GM21737 (cell line): Measurements from ENCODE around the gene CLHC1.
A peak's percentile ranks its signal among the peaks of the same experiment; 100 is the strongest.
"Not testable (repeated sequence)": the region's sequence is repeated elsewhere in the genome, so short reads cannot be mapped to it uniquely, and the experiment has no call there.

Experiments used
- ATAC-seq: cut with Tn5 transposase; IDR thresholded peaks from one replicate; pipeline ENCODE4 v1.9.1; 2021; ENCODE audit warnings: mild to moderate bottlenecking, moderate library complexity; ENCODE audit not compliant: unreplicated experiment

The CLHC1 gene

GRCh38 chr2:55138014-55138881, 93.8 kb downstream of the CLHC1 start:
- ATAC-seq: no peak

GRCh38 chr2:55137024-55137958, 94.8 kb downstream of the CLHC1 start:
- ATAC-seq: no peak

- no peak for ATAC-seq
Measured at GRCh38 chr2:55136138-55136541, 96.0 kb downstream of the CLHC1 start.

- ATAC-seq: no peak
Measured at GRCh38 chr2:55135491-55135890, 96.6 kb downstream of the CLHC1 start.

GRCh38 chr2:55134316-55134706, 97.8 kb downstream of the CLHC1 start:
- ATAC-seq: no peak

GRCh38 chr2:55133467-55134315, 98.4 kb downstream of the CLHC1 start:
- ATAC-seq: peak; percentile 53

- ATAC-seq: no peak
Measured at GRCh38 chr2:55130849-55131248, 101.2 kb downstream of the CLHC1 start.

GRCh38 chr2:55126643-55127042, 105.5 kb downstream of the CLHC1 start:
- ATAC-seq: not testable (repeated sequence)
